ENCODE measurements around the gene B3GLCT. TPM values are rescaled to one million over a fixed set of nuclear protein-coding genes. Genes with fewer than 3 reads are reported as not detected.

The B3GLCT gene
- total RNA-seq, 1 experiment from 2014 or later = 1.1 TPM

DNA sequence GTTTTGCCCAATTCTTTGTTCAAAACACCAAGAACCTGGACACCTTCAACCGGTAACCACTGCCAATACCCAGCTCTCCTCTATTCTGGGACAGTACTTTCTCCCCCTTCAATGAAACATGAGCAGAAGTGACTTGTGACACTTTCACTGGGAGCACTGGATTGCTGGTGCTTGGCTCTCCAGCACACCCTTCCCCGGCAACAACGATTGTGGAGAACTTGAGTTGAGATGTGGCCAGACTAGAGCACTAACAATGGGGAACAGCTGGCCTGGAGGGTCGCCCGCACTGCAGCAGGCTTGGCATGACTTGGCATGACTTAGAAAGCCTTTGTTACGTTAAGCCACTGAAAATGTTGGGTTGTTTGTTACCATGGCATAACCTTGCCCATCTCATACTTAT is 7.5 kb upstream of the B3GLCT start:
- no peak overlapping the region for H3K4me3 ChIP-seq (ENCODE audit: low read length)
- no peaks in the 10 kb centered on the region for H4K20me1 ChIP-seq (ENCODE audit: insufficient read depth, low read depth, low read length)
- H3K79me2 ChIP-seq (ENCODE audit: low read length) = no peaks in the 10 kb centered on the region
- H3K9ac ChIP-seq (ENCODE audit: low read length) = no peak overlapping the region
- no peak overlapping the region for H2AFZ ChIP-seq (ENCODE audit: low read length)
- no peaks in the 10 kb centered on the region for H3K27me3 ChIP-seq (ENCODE audit: low read length)
- H3K4me2 ChIP-seq (ENCODE audit: low read depth, low read length, poor library complexity, severe bottlenecking) = no peak overlapping the region
- no peaks in the 10 kb centered on the region for H3K9me2 ChIP-seq (replicated peaks; ENCODE audit: insufficient read depth, low read length)
- H3K27ac ChIP-seq (ENCODE audit: low read length) = no peak overlapping the region
- H3K9me3 ChIP-seq (ENCODE audit: low read length) = no peaks in the 10 kb centered on the region
- no peaks in the 10 kb centered on the region for H3K4me1 ChIP-seq (ENCODE audit: low read length)
- no peaks in the 10 kb centered on the region for H3K36me3 ChIP-seq (ENCODE audit: insufficient read depth, low read length)
- DNase-seq = no peak

GRCh38 chr13:31195616-31196015 is 4.2 kb upstream of the B3GLCT start:
- H3K4me1 ChIP-seq (ENCODE audit: low read length) = peaks cover 1% of the 10 kb centered on the region
- no peaks in the 10 kb centered on the region for H3K36me3 ChIP-seq (ENCODE audit: insufficient read depth, low read length)
- no peaks in the 10 kb centered on the region for H3K9me3 ChIP-seq (ENCODE audit: low read length)
- no peaks in the 10 kb centered on the region for H3K9me2 ChIP-seq (replicated peaks; ENCODE audit: insufficient read depth, low read length)
- H2AFZ ChIP-seq (ENCODE audit: low read length) = no peak overlapping the region
- no peak for DNase-seq
- no peaks in the 10 kb centered on the region for H3K27me3 ChIP-seq (ENCODE audit: low read length)
- no peak overlapping the region for H3K4me2 ChIP-seq (ENCODE audit: low read depth, low read length, poor library complexity, severe bottlenecking)
- H3K27ac ChIP-seq (ENCODE audit: low read length) = no peak overlapping the region
- no peaks in the 10 kb centered on the region for H4K20me1 ChIP-seq (ENCODE audit: insufficient read depth, low read depth, low read length)
- no peak overlapping the region for H3K4me3 ChIP-seq (ENCODE audit: low read length)
- no peaks in the 10 kb centered on the region for H3K79me2 ChIP-seq (ENCODE audit: low read length)
- H3K9ac ChIP-seq (ENCODE audit: low read length) = no peak overlapping the region

DNA sequence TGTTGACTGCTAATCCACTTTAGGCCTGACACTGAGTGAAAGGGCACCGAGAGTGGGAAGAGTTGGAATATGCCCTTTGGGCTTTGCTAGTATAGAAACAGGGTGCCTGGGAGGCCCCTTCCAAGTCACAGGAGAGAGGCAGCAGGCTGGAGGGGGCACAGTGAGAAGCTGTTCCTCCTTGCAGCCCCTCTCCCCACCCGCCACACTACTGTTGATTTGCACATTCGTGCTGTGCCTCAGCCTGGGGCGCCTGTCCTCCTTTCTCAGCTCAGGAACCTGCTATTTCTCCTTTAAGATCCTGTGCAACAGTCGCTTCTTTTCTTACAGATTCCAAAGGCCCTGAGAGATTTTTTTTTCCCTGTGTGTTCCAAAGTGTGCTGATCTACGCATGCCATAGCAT is 2.8 kb upstream of the B3GLCT start:
- Histone ChIP-seq H3K4me1 (ENCODE audit: low read length) (peaks cover 8% of the 10 kb centered on the region), H3K27ac (ENCODE audit: low read length) (no peak overlapping the region), H3K4me3 (ENCODE audit: low read length) (no peak overlapping the region), H3K9me3 (ENCODE audit: low read length) (no peaks in the 10 kb centered on the region), H3K36me3 (ENCODE audit: insufficient read depth, low read length) (no peaks in the 10 kb centered on the region), H3K4me2 (ENCODE audit: low read depth, low read length, poor library complexity, severe bottlenecking) (no peak overlapping the region), H3K9ac (ENCODE audit: low read length) (no peak overlapping the region), H3K27me3 (ENCODE audit: low read length) (no peaks in the 10 kb centered on the region; the same call in 1 of the 2 replicates), H3K9me2 (replicated peaks; ENCODE audit: insufficient read depth, low read length) (no peaks in the 10 kb centered on the region), H3K79me2 (ENCODE audit: low read length) (no peaks in the 10 kb centered on the region), H2AFZ (ENCODE audit: low read length) (no peak overlapping the region), H4K20me1 (ENCODE audit: insufficient read depth, low read depth, low read length) (no peaks in the 10 kb centered on the region)
- no peak for DNase-seq

DNA sequence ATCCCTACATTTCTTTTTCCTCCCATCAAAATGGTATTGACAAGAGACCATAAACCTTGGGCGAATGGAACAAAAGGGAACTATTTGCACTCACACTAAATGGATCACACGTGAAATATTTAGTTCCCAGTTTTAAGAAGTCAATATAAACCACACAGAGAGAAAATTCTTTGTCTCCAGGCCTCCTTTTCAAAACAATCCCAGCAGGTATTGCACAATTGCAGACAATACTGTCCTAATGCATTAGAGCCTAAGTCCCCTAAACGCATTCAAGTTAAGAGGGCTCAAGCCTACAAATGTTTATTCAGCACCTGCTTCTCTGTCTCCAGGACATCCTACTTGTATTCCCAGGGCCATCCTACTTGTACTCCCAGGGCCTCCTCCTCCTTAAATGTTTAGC is 1.3 kb upstream of the B3GLCT start:
- no peak overlapping the region for H3K9ac ChIP-seq (ENCODE audit: low read length)
- H3K27me3 ChIP-seq (ENCODE audit: low read length) = no peaks in the 10 kb centered on the region; the same call in 1 of the 2 replicates
- H2AFZ ChIP-seq (ENCODE audit: low read length) = no peak overlapping the region
- H3K4me3 ChIP-seq (ENCODE audit: low read length) = no peak overlapping the region
- no peaks in the 10 kb centered on the region for H3K36me3 ChIP-seq (ENCODE audit: insufficient read depth, low read length)
- no peak overlapping the region for H3K4me2 ChIP-seq (ENCODE audit: low read depth, low read length, poor library complexity, severe bottlenecking)
- no peak for DNase-seq
- no peaks in the 10 kb centered on the region for H3K79me2 ChIP-seq (ENCODE audit: low read length)
- H3K9me3 ChIP-seq (ENCODE audit: low read length) = no peaks in the 10 kb centered on the region
- peaks cover 8% of the 10 kb centered on the region for H3K4me1 ChIP-seq (ENCODE audit: low read length)
- H4K20me1 ChIP-seq (ENCODE audit: insufficient read depth, low read depth, low read length) = no peaks in the 10 kb centered on the region
- no peak overlapping the region for H3K27ac ChIP-seq (ENCODE audit: low read length)
- no peaks in the 10 kb centered on the region for H3K9me2 ChIP-seq (replicated peaks; ENCODE audit: insufficient read depth, low read length)

- Histone ChIP-seq H3K4me1 (ENCODE audit: low read length) (peaks cover 8% of the 10 kb centered on the region), H4K20me1 (ENCODE audit: insufficient read depth, low read depth, low read length) (no peaks in the 10 kb centered on the region), H3K4me3 (ENCODE audit: low read length) (peak overlapping the region; percentile 67; the same call in 1 of the 2 replicates), H3K27ac (ENCODE audit: low read length) (no peak overlapping the region), H3K9ac (ENCODE audit: low read length) (no peak overlapping the region), H3K27me3 (ENCODE audit: low read length) (no peaks in the 10 kb centered on the region; the same call in 1 of the 2 replicates), H3K4me2 (ENCODE audit: low read depth, low read length, poor library complexity, severe bottlenecking) (peak overlapping the region; percentile 73), H3K36me3 (ENCODE audit: insufficient read depth, low read length) (no peaks in the 10 kb centered on the region), H3K9me2 (replicated peaks; ENCODE audit: insufficient read depth, low read length) (no peaks in the 10 kb centered on the region), H3K79me2 (ENCODE audit: low read length) (no peaks in the 10 kb centered on the region), H3K9me3 (ENCODE audit: low read length) (no peaks in the 10 kb centered on the region), H2AFZ (ENCODE audit: low read length) (no peak overlapping the region)
- DNase-seq = no peak
Measured at GRCh38 chr13:31199527-31199848, 287 bp upstream of the B3GLCT start.

- no peak for DNase-seq
Measured at GRCh38 chr13:31200637-31200971, 829 bp downstream of the B3GLCT start.

GRCh38 chr13:31201341-31202031 is 1.7 kb downstream of the B3GLCT start:
- H2AFZ ChIP-seq (ENCODE audit: low read length) = no peak overlapping the region
- no peaks in the 10 kb centered on the region for H4K20me1 ChIP-seq (ENCODE audit: insufficient read depth, low read depth, low read length)
- H3K36me3 ChIP-seq (ENCODE audit: insufficient read depth, low read length) = no peaks in the 10 kb centered on the region
- H3K4me3 ChIP-seq (ENCODE audit: low read length) = peak overlapping the region; percentile 61; the same call in 1 of the 2 replicates
- H3K9ac ChIP-seq (ENCODE audit: low read length) = no peak overlapping the region
- H3K27ac ChIP-seq (ENCODE audit: low read length) = no peak overlapping the region
- no peaks in the 10 kb centered on the region for H3K9me3 ChIP-seq (ENCODE audit: low read length)
- H3K9me2 ChIP-seq (replicated peaks; ENCODE audit: insufficient read depth, low read length) = no peaks in the 10 kb centered on the region
- peaks cover 8% of the 10 kb centered on the region for H3K4me1 ChIP-seq (ENCODE audit: low read length)
- no peak for DNase-seq
- no peaks in the 10 kb centered on the region; the same call in 1 of the 2 replicates for H3K27me3 ChIP-seq (ENCODE audit: low read length)
- H3K4me2 ChIP-seq (ENCODE audit: low read depth, low read length, poor library complexity, severe bottlenecking) = peak overlapping the region; percentile 73
- H3K79me2 ChIP-seq (ENCODE audit: low read length) = no peaks in the 10 kb centered on the region

More at GRCh38 chr13:31200637-31200971, 829 bp downstream of the B3GLCT start:
- Histone ChIP-seq H3K27me3 (ENCODE audit: low read length) (no peaks in the 10 kb centered on the region; the same call in 1 of the 2 replicates), H3K36me3 (ENCODE audit: insufficient read depth, low read length) (no peaks in the 10 kb centered on the region), H3K79me2 (ENCODE audit: low read length) (no peaks in the 10 kb centered on the region), H4K20me1 (ENCODE audit: insufficient read depth, low read depth, low read length) (no peaks in the 10 kb centered on the region), H2AFZ (ENCODE audit: low read length) (peak overlapping the region; percentile 84; the same call in 1 of the 2 replicates), H3K27ac (ENCODE audit: low read length) (no peak overlapping the region), H3K4me1 (ENCODE audit: low read length) (peaks cover 8% of the 10 kb centered on the region), H3K4me3 (ENCODE audit: low read length) (peak overlapping the region; percentile 61), H3K4me2 (ENCODE audit: low read depth, low read length, poor library complexity, severe bottlenecking) (peak overlapping the region; percentile 73), H3K9ac (ENCODE audit: low read length) (peak overlapping the region; percentile 63), H3K9me3 (ENCODE audit: low read length) (no peaks in the 10 kb centered on the region), H3K9me2 (replicated peaks; ENCODE audit: insufficient read depth, low read length) (no peaks in the 10 kb centered on the region)

- no peaks in the 10 kb centered on the region for H4K20me1 ChIP-seq (ENCODE audit: insufficient read depth, low read depth, low read length)
- H2AFZ ChIP-seq (ENCODE audit: low read length) = no peak overlapping the region
- H3K36me3 ChIP-seq (ENCODE audit: insufficient read depth, low read length) = no peaks in the 10 kb centered on the region
- no peak overlapping the region for H3K4me3 ChIP-seq (ENCODE audit: low read length)
- peaks cover 8% of the 10 kb centered on the region for H3K4me1 ChIP-seq (ENCODE audit: low read length)
- H3K27me3 ChIP-seq (ENCODE audit: low read length) = no peaks in the 10 kb centered on the region; the same call in 1 of the 2 replicates
- H3K9ac ChIP-seq (ENCODE audit: low read length) = no peak overlapping the region
- H3K9me3 ChIP-seq (ENCODE audit: low read length) = no peaks in the 10 kb centered on the region
- H3K4me2 ChIP-seq (ENCODE audit: low read depth, low read length, poor library complexity, severe bottlenecking) = no peak overlapping the region
- H3K9me2 ChIP-seq (replicated peaks; ENCODE audit: insufficient read depth, low read length) = no peaks in the 10 kb centered on the region
- no peaks in the 10 kb centered on the region for H3K79me2 ChIP-seq (ENCODE audit: low read length)
- no peak overlapping the region for H3K27ac ChIP-seq (ENCODE audit: low read length)
- DNase-seq = no peak
Measured at GRCh38 chr13:31204592-31204991, 4.8 kb downstream of the B3GLCT start.
